AG04449 (cell line): Measurements from ENCODE around the gene SORD.
"Not testable (repeated sequence)": the region's sequence is repeated elsewhere in the genome, so short reads cannot be mapped to it uniquely, and the experiment has no call there.

Experiments used
- CTCF ChIA-PET: fragments of 350-600 bp; formaldehyde crosslinking; extraction: SDS; loops from one replicate; lab custom pipeline; 2021; ENCODE audit warnings: antibody characterized with exemption; lab: Yijun Ruan, JAX
- POLR2A ChIA-PET: fragments of 400-600, 350-600 bp; formaldehyde crosslinking; extraction: SDS; loops from one replicate; lab custom pipeline; 2020; ENCODE audit warnings: antibody characterized with exemption, inconsistent platforms; lab: Yijun Ruan, JAX
- DNase-seq: peaks from one replicate; pipeline ENCODE4 v3.0.0-alpha.2; 2010; ENCODE audit warnings: low read depth, low spot score
- H3K4me3 ChIP-seq: 2 replicates; pipeline ENCODE4 v1.5.1; 2011; ENCODE audit warnings: low read depth, mild to moderate bottlenecking, control low read depth, low read length
- CTCF ChIP-seq: IDR thresholded peaks from one replicate; pipeline ENCODE4 v1.5.1; 2011; ENCODE audit warnings: mild to moderate bottlenecking, moderate library complexity, low read length, control low read depth, inconsistent platforms; ENCODE audit not compliant: insufficient read depth; ENCODE audit errors: missing control alignments

SORD gene

GRCh38 chr15:45022871-45023658 is at the start of gene SORD:
SORD (plus strand) TSS chr15:45023195; CDS start chr15:45023284, 89 bp downstream.
- DNase-seq = no peak
- H3K4me3 ChIP-seq = peak within 1 kb of the TSS; percentile 85
- CTCF ChIA-PET = interaction anchor here (0.9 to 2.4 kb wide), 5 partner anchors 9 to 102 kb away, joined by 3 to 21 read pairs (median 5); no protein-coding TSS in a partner anchor
- no peak for TF ChIP-seq CTCF
- POLR2A ChIA-PET = interaction anchor here (0.6 kb wide), 1 partner anchor 753 kb away, joined by 3 read pairs; no protein-coding TSS in a partner anchor

- H3K4me3 ChIP-seq, POLR2A ChIA-PET, CTCF ChIA-PET, DNase-seq: not testable (repeated sequence)
Observed at GRCh38 chr15:44976183-44976582, 46.8 kb upstream of the SORD start.

- POLR2A ChIA-PET, DNase-seq, H3K4me3 ChIP-seq, CTCF ChIA-PET: not testable (repeated sequence)
Observed at GRCh38 chr15:44977781-44978180, 45.2 kb upstream of the SORD start.

GRCh38 chr15:44979617-44980339 is 43.2 kb upstream of the SORD start:
- CTCF ChIA-PET, POLR2A ChIA-PET, DNase-seq, H3K4me3 ChIP-seq: not testable (repeated sequence)

GRCh38 chr15:44984144-44984543 is 38.9 kb upstream of the SORD start:
- CTCF ChIA-PET, H3K4me3 ChIP-seq, DNase-seq, POLR2A ChIA-PET: not testable (repeated sequence)

- H3K4me3 ChIP-seq, DNase-seq, POLR2A ChIA-PET: not testable (repeated sequence)
- CTCF ChIA-PET = interaction anchor here (0.6 kb wide), 1 partner anchor 218 kb away, joined by 3 read pairs; no protein-coding TSS in a partner anchor
Observed at GRCh38 chr15:44986346-44987055, 36.5 kb upstream of the SORD start.

- DNase-seq, H3K4me3 ChIP-seq, CTCF ChIA-PET, POLR2A ChIA-PET: not testable (repeated sequence)
Observed at GRCh38 chr15:44987711-44988110, 35.3 kb upstream of the SORD start.

GRCh38 chr15:44988184-44988869 is 34.7 kb upstream of the SORD start:
- CTCF ChIA-PET = not testable (repeated sequence)

GRCh38 chr15:44988870-44989219 is 34.1 kb upstream of the SORD start:
- DNase-seq, POLR2A ChIA-PET, CTCF ChIA-PET: not testable (repeated sequence)

More at GRCh38 chr15:44988184-44988869, 34.7 kb upstream of the SORD start:
- POLR2A ChIA-PET, DNase-seq, H3K4me3 ChIP-seq: not testable (repeated sequence)

GRCh38 chr15:44997632-44998031 is 25.4 kb upstream of the SORD start:
- CTCF ChIA-PET, POLR2A ChIA-PET, DNase-seq, H3K4me3 ChIP-seq: not testable (repeated sequence)

More at GRCh38 chr15:44988870-44989219, 34.1 kb upstream of the SORD start:
- H3K4me3 ChIP-seq = not testable (repeated sequence)
